Measurements from ENCODE around the gene MRPL19.

MRPL19 gene

DNA sequence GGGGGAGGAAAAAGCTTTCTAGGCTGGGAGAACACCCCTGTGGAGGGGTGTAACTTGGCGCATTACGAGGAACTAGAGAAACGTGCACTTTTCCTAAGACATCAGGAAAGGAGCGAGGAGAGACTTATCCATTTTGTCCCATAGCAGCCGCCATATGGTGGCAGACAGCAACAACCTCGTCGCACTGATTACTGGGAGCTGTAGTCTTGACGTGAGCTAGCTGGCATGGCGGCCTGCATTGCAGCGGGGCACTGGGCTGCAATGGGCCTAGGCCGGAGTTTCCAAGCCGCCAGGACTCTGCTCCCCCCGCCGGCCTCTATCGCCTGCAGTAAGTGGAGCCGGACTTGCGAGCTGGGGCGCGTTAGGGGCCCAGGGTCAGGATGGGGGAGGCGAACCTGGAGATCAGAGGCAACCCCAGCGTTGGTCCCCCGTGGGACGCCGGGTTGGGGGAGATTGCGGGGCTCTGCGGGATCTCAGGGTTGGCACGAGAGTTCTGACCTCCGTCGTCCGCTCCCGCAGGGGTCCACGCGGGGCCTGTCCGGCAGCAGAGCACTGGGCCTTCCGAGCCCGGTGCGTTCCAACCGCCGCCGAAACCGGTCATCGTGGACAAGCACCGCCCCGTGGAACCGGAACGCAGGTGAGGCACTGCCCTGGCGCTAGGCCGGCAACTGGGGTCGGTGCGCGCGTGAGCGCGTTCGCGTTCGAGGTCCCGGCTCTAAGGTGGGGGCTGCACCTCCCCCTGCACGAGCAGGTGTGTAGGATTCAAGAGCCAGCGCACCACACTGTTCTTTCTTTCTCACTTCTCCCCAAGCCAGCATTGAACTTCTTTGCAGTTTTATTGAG, at the start of gene MRPL19:
TSS of gene MRPL19 (plus strand) at position 201 of the 843 bp plus-strand sequence. CDS start at position 226, 25 bp downstream.
- peak; percentile 85 to 90 for DNase-seq

- no peak for DNase-seq
Observed at GRCh38 chr2:75596784-75597183, 49.8 kb upstream of the MRPL19 start.

- DNase-seq: no peak
Observed at GRCh38 chr2:75597949-75598348, 48.6 kb upstream of the MRPL19 start.

GRCh38 chr2:75598589-75599155, 47.9 kb upstream of the MRPL19 start:
- DNase-seq: no peak

DNA sequence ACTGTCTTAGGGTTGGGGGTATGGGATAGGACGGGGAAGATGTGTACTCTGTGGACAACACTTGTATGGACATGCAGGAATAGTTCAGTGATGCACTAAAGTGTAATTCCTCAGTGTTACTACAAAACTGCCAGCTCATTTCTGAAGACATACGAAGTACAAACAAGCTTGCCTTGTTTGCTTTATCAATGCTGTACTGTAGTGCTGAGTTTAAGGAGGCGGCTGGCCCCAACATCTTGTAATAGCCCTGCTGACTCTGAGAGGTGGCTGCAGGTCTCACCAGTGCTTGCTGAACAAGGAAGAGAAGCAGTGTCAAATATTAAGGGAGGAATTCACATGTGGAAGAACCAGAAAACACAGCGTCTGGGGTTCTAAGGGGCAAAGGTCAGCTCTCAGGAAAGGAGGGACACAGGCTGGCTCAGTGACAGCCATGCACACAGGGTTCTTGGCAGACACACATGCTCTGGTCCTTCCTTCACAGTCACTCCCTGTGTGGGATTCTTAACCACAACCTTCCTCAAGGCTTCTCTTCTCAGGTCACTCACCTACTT, 46.0 kb upstream of the MRPL19 start:
- no peak for DNase-seq

- DNase-seq: no peak
Observed at GRCh38 chr2:75602724-75603342, 43.8 kb upstream of the MRPL19 start.

GRCh38 chr2:75603477-75603876, 43.1 kb upstream of the MRPL19 start:
- DNase-seq: no peak

GRCh38 chr2:75604484-75604883, 42.1 kb upstream of the MRPL19 start:
- DNase-seq: no peak

- DNase-seq: no peak
Observed at GRCh38 chr2:75605770-75606529, 40.6 kb upstream of the MRPL19 start.

- DNase-seq: peak; percentile 9 to 13
Observed at GRCh38 chr2:75606761-75607399, 39.7 kb upstream of the MRPL19 start.

DNA sequence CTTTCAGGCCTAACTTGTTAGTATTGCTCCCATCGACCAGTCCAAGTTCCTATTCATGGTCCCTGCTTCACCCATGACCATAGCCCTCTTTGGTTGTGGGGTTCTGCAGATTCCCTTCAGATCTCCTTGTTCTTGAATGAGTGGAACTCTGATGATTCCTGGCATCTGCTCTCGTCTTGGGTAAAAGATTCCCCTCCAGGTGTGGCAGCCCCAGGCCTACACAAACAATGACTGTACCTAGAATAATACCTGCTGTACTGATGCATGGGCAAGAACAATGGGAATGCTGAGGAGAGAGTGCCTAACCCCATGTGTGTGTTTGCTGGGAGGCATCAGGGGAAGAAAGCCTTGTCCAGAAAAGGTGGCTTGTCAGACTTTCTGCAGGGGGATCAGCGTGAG, 39.2 kb upstream of the MRPL19 start:
- DNase-seq: no peak

DNA sequence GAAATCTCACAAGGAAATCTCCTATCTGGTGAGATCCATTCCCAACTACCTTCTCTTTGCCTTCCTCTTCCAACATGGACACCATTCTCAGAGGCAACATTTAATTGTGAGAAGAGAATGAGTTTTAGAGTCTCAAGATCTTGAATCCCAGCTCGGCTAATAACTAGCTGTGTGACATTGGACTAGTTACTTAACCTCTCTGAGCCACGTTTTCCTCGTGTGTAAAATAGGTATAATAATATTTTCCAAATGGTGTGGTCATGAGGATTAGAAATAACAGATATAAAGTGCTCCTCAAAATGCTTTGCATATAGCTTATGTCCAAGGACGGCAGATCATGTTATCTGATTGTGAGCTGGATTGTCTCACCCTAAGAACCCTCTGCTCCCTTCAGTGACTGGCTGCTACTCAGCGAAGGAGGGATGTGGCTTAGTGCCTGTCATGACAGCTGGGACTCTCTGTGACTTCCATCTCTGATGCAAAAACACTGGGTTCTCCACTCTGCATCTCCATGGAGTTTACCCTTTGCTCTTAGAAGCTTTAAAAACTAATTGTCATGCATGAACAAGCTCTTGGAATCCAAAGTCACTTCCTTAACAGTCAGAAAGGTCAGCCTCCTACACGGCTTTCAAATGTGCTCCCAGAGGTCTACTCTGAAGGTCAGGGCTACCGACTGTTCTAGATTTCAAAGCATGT, 38.4 kb upstream of the MRPL19 start:
- DNase-seq: no peak

- DNase-seq: peak in 1 of 2 donors; percentile 35
Observed at GRCh38 chr2:75608684-75609333, 37.8 kb upstream of the MRPL19 start.

DNA sequence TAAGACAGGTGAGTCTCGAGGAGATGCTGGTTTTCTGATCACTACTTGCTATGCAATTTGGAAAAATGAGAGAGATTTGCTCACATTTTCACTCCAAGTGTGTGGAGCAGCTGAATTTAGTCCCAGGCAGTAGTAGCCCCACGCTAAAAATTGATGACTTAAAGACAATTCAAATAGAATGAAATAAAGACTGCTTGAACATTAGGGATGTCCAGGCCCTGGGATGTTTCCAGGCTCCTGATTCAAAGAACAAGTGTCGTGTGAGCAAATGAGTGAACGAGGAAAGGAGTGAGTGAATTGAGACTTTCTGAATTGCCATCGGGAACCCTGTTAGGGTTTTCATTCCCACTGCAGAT, 37.3 kb upstream of the MRPL19 start:
- DNase-seq: no peak

GRCh38 chr2:75609937-75610508, 36.6 kb upstream of the MRPL19 start:
- DNase-seq: no peak

GRCh38 chr2:75610671-75611070, 35.9 kb upstream of the MRPL19 start:
- no peak for DNase-seq

- DNase-seq: no peak
Observed at GRCh38 chr2:75612108-75612861, 34.3 kb upstream of the MRPL19 start.

DNA sequence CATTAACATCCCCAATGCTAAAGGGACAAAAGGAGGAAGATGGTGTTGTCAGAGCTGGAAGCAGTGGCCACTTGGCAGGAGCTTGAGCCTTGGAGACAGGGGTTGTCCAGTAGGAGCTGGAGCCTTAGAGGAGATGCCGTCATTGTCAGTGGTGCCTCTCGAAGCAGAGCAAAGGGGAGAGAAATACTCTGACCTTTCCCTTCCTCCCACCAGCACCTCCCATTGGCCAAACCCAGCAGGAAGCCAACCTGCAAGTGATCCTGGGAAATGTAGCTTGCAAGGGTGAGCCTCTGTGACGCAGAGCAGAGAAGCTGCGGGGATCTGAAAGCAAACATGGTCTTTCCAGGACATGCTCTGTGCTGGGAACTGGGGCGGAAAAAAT, 33.7 kb upstream of the MRPL19 start:
- DNase-seq: no peak

DNA sequence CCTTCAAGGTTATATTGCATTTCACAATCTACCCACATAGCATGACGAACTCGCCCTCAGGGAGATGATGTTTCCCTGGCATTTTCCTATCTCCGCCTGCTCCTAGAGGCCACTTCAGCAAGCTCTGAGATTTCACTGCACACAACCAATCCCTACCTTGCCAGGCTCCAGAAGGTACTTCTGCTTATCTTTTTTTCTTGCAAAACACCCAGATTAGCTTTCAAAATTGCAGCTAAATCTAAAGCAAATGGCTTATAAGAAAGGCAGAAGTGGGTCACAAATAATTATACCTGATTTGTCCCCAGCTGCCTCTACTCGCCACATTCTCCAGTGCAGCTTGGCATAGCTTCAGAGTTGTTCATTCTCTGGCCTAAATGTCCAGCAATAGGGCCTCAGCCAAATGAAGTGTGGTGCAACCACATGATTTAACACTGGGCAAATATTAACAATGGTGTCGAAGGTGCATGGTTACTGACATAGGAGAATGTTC, 32.4 kb upstream of the MRPL19 start:
- no peak for DNase-seq

GRCh38 chr2:75616406-75616805, 30.2 kb upstream of the MRPL19 start:
- no peak for DNase-seq

All from inflammatory macrophage treated with lipopolysaccharide for 1 hour (primary cell).